ENCODE results near the gene PRDM4.

The PRDM4 gene

GRCh38 chr12:107794451-107794850, 33.5 kb upstream of the PRDM4 start:
- DNase-seq (ENCODE audit: extremely low read depth, low read depth): no peak
- no peak overlapping the region for H3K4me3 ChIP-seq (replicated peaks; ENCODE audit: low read depth, low read length)
- no peak for TF ChIP-seq CTCF (IDR thresholded peaks at IDR 0.05; ENCODE audit: low read depth, low read length, missing control alignments)

GRCh38 chr12:107791465-107792089, 30.6 kb upstream of the PRDM4 start:
- DNase-seq (ENCODE audit: extremely low read depth, low read depth): no peak
- H3K4me3 ChIP-seq (replicated peaks; ENCODE audit: low read depth, low read length): no peak overlapping the region
- no peak for TF ChIP-seq CTCF (IDR thresholded peaks at IDR 0.05; ENCODE audit: low read depth, low read length, missing control alignments)

GRCh38 chr12:107788690-107789458, 27.9 kb upstream of the PRDM4 start:
- TF ChIP-seq CTCF (IDR thresholded peaks at IDR 0.05; ENCODE audit: low read depth, low read length, missing control alignments): no peak
- DNase-seq (ENCODE audit: extremely low read depth, low read depth): no peak
- no peak overlapping the region for H3K4me3 ChIP-seq (replicated peaks; ENCODE audit: low read depth, low read length)

GRCh38 chr12:107788281-107788680, 27.3 kb upstream of the PRDM4 start:
- no peak overlapping the region for H3K4me3 ChIP-seq (replicated peaks; ENCODE audit: low read depth, low read length)
- no peak for DNase-seq (ENCODE audit: extremely low read depth, low read depth)
- no peak for TF ChIP-seq CTCF (IDR thresholded peaks at IDR 0.05; ENCODE audit: low read depth, low read length, missing control alignments)

GRCh38 chr12:107783406-107784376, 22.8 kb upstream of the PRDM4 start:
- no peak for TF ChIP-seq CTCF (IDR thresholded peaks at IDR 0.05; ENCODE audit: low read depth, low read length, missing control alignments)
- DNase-seq (ENCODE audit: extremely low read depth, low read depth): no peak
- H3K4me3 ChIP-seq (replicated peaks; ENCODE audit: low read depth, low read length): no peak overlapping the region

- no peak for TF ChIP-seq CTCF (IDR thresholded peaks at IDR 0.05; ENCODE audit: low read depth, low read length, missing control alignments)
- no peak overlapping the region for H3K4me3 ChIP-seq (replicated peaks; ENCODE audit: low read depth, low read length)
- no peak for DNase-seq (ENCODE audit: extremely low read depth, low read depth)
These were observed 21.1 kb upstream of the PRDM4 start for GRCh38 chr12:107782067-107782466.
